H9 (cell line): Measurements from ENCODE around the gene ITLN1. TPM values are rescaled to one million over a fixed set of nuclear protein-coding genes. Genes with fewer than 3 reads are reported as not detected.

ENCODE experiments used
- DNase-seq: peaks from one replicate; pipeline ENCODE4 v3.0.0-alpha.2; 2017
- H2AFZ ChIP-seq: one replicate; pipeline ENCODE4 v1.6.1; 2013; ENCODE audit warnings: mild to moderate bottlenecking, low read length, control low read depth, moderate library complexity
- H2AK5ac ChIP-seq: 2 replicates; pipeline ENCODE4 v1.6.1; 2013; ENCODE audit warnings: low read length, control low read depth, mixed read lengths; ENCODE audit not compliant: insufficient read length
- H2BK120ac ChIP-seq: one replicate; pipeline ENCODE4 v1.6.1; 2013; ENCODE audit warnings: low read depth, mild to moderate bottlenecking, low read length, control low read depth, inconsistent platforms; ENCODE audit not compliant: poor library complexity, severe bottlenecking
- H2BK12ac ChIP-seq: 2 replicates; pipeline ENCODE4 v1.6.1; 2013; ENCODE audit warnings: low read length, control low read depth, mixed read lengths, low read depth; ENCODE audit not compliant: insufficient read length
- H2BK15ac ChIP-seq: 2 replicates; pipeline ENCODE4 v1.6.1; 2013; ENCODE audit warnings: low read depth, low read length, control low read depth
- H2BK20ac ChIP-seq: one replicate; pipeline ENCODE4 v1.6.1; 2013; ENCODE audit warnings: low read depth, mild to moderate bottlenecking, low read length, control low read depth, inconsistent platforms; ENCODE audit not compliant: poor library complexity, severe bottlenecking
- H2BK5ac ChIP-seq: 2 replicates; pipeline ENCODE4 v1.6.1; 2013; ENCODE audit warnings: low read length, control low read depth, mixed read lengths; ENCODE audit not compliant: insufficient read length
- H3K14ac ChIP-seq: 2 replicates; pipeline ENCODE4 v1.6.1; 2013; ENCODE audit warnings: low read length, control low read depth; ENCODE audit not compliant: insufficient read depth
- H3K18ac ChIP-seq: 2 replicates; pipeline ENCODE4 v1.6.1; 2013; ENCODE audit warnings: low read depth, mild to moderate bottlenecking, mixed read lengths, low read length, control low read depth; ENCODE audit not compliant: insufficient read length
- H3K23ac ChIP-seq: 2 replicates; pipeline ENCODE4 v1.6.1; 2013; ENCODE audit warnings: low read length, control low read depth, mixed read lengths, low read depth; ENCODE audit not compliant: insufficient read length
- H3K23me2 ChIP-seq: 2 replicates; pipeline ENCODE4 v1.6.1; 2013; ENCODE audit warnings: low read depth, mild to moderate bottlenecking, mixed read lengths, low read length, control low read depth; ENCODE audit not compliant: insufficient read length, poor library complexity, severe bottlenecking
- H3K27ac ChIP-seq: 2 replicates; pipeline ENCODE4 v1.5.1; 2013; ENCODE audit warnings: low read length, control low read depth, mixed read lengths, low read depth; ENCODE audit not compliant: insufficient read length
- H3K27me3 ChIP-seq: 2 replicates; pipeline ENCODE4 v1.6.1; 2013; ENCODE audit warnings: low read length, control low read depth, inconsistent platforms; ENCODE audit not compliant: insufficient read depth
- H3K4ac ChIP-seq: 2 replicates; pipeline ENCODE4 v1.6.1; 2013; ENCODE audit warnings: low read depth, mild to moderate bottlenecking, control low read depth, inconsistent platforms, low read length, moderate library complexity
- H3K4me1 ChIP-seq: 2 replicates; pipeline ENCODE4 v1.6.1; 2013; ENCODE audit warnings: low read length, control low read depth, inconsistent platforms; ENCODE audit not compliant: insufficient read depth
- H3K4me2 ChIP-seq: 2 replicates; pipeline ENCODE4 v1.6.1; 2013; ENCODE audit warnings: low read length, control low read depth, mixed read lengths; ENCODE audit not compliant: insufficient read length, insufficient read depth
- H3K56ac ChIP-seq: 2 replicates; pipeline ENCODE4 v1.6.1; 2013; ENCODE audit warnings: low read depth, mild to moderate bottlenecking, mixed read lengths, low read length, control low read depth; ENCODE audit not compliant: insufficient read length
- H3K79me1 ChIP-seq: 2 replicates; pipeline ENCODE4 v1.6.1; 2013; ENCODE audit warnings: low read depth, mild to moderate bottlenecking, moderate library complexity, low read length, control low read depth, inconsistent platforms; ENCODE audit not compliant: insufficient read depth, poor library complexity, severe bottlenecking
- H3K79me2 ChIP-seq: 2 replicates; pipeline ENCODE4 v1.6.1; 2013; ENCODE audit warnings: low read length, control low read depth, inconsistent platforms; ENCODE audit not compliant: insufficient read depth
- H3K9ac ChIP-seq: 2 replicates; pipeline ENCODE4 v1.6.1; 2013; ENCODE audit warnings: low read length, control low read depth, mixed read lengths; ENCODE audit not compliant: insufficient read length; ENCODE audit errors: extremely low read depth
- H3K9me3 ChIP-seq: one replicate; pipeline ENCODE4 v1.6.1; 2013; ENCODE audit warnings: low read depth, low read length, inconsistent platforms; ENCODE audit not compliant: control insufficient read depth
- H3T11ph ChIP-seq: one replicate; pipeline ENCODE4 v1.6.1; 2013; ENCODE audit warnings: mild to moderate bottlenecking, low read length, control low read depth, inconsistent platforms
- H4K20me1 ChIP-seq: one replicate; pipeline ENCODE4 v1.6.1; 2013; ENCODE audit not compliant: control insufficient read depth, insufficient read length, insufficient read depth
- H4K5ac ChIP-seq: 2 replicates; pipeline ENCODE4 v1.6.1; 2013; ENCODE audit warnings: low read depth, mild to moderate bottlenecking, mixed read lengths, low read length, control low read depth; ENCODE audit not compliant: insufficient read length
- H4K8ac ChIP-seq: replicated peaks from 2 replicates; pipeline ENCODE4 v1.6.1; 2013; ENCODE audit warnings: low read length, control low read depth, mixed read lengths, low read depth; ENCODE audit not compliant: insufficient read length
- H4K91ac ChIP-seq: 2 replicates; pipeline ENCODE4 v1.6.1; 2013; ENCODE audit warnings: low read depth, mild to moderate bottlenecking, moderate library complexity, mixed read lengths, low read length, control low read depth; ENCODE audit not compliant: insufficient read length
- H3K27ac Mint-ChIP-seq, 3 experiments: 2 replicates in 2 of 3; 3 replicates in 1 of 3; pipeline ENCODE4 v1.8.0; 2020 to 2021; ENCODE audit warnings: mixed read lengths in 3 of 3, mild to moderate bottlenecking in 1 of 3, moderate library complexity in 1 of 3
- H3K27me3 Mint-ChIP-seq: 2 replicates; pipeline ENCODE4 v1.8.0; 2021; ENCODE audit warnings: low read depth, mild to moderate bottlenecking, moderate library complexity, mixed read lengths
- H3K36me3 Mint-ChIP-seq, 3 experiments: 2 replicates in 2 of 3; 3 replicates in 1 of 3; pipeline ENCODE4 v1.8.0; 2020 to 2021; ENCODE audit warnings: low read depth in 3 of 3, mixed read lengths in 3 of 3; ENCODE audit not compliant: insufficient read depth in 1 of 3
- H3K4me1 Mint-ChIP-seq, 2 experiments: 2 replicates each; pipeline ENCODE4 v1.8.0; 2020; ENCODE audit warnings: mixed read lengths in 2 of 2
- H3K4me3 Mint-ChIP-seq, 2 experiments: 2 replicates in 1 of 2; 3 replicates in 1 of 2; pipeline ENCODE4 v1.8.0; 2020 to 2021; ENCODE audit warnings: mild to moderate bottlenecking in 2 of 2, mixed read lengths in 2 of 2, moderate library complexity in 1 of 2
- H3K9me3 Mint-ChIP-seq, 2 experiments: 2 replicates in 1 of 2; 3 replicates in 1 of 2; pipeline ENCODE4 v1.8.0; 2020; ENCODE audit warnings: mild to moderate bottlenecking in 2 of 2, mixed read lengths in 2 of 2, moderate library complexity in 1 of 2
- CTCF ChIP-seq: fragments of 200-600 bp; sonication (generic); conservative IDR thresholded peaks from 3 replicates; pipeline ENCODE4 v1.8.0; 2021; ENCODE audit warnings: antibody characterized with exemption, mild to moderate bottlenecking
- WGBS: extraction: QIAGEN DNeasy Blood & Tissue Kit; methylation state at CpG from one replicate; pipeline ENCODE4 v1.1.7; 2013; ENCODE audit warnings: missing lambda C conversion rate, low lambda C conversion rate, mixed read lengths; ENCODE audit not compliant: insufficient read length; ENCODE audit errors: extremely low coverage; 5-methylcytosine and 5-hydroxymethylcytosine counted together
- total RNA-seq: library from RNA; stranded (reverse); gene quantifications from 2 replicates; pipeline ENCODE4 v1.2.1, GENCODE V29; 2021

The ITLN1 gene
- total RNA-seq, 1 experiment from 2014 or later = not detected

DNA sequence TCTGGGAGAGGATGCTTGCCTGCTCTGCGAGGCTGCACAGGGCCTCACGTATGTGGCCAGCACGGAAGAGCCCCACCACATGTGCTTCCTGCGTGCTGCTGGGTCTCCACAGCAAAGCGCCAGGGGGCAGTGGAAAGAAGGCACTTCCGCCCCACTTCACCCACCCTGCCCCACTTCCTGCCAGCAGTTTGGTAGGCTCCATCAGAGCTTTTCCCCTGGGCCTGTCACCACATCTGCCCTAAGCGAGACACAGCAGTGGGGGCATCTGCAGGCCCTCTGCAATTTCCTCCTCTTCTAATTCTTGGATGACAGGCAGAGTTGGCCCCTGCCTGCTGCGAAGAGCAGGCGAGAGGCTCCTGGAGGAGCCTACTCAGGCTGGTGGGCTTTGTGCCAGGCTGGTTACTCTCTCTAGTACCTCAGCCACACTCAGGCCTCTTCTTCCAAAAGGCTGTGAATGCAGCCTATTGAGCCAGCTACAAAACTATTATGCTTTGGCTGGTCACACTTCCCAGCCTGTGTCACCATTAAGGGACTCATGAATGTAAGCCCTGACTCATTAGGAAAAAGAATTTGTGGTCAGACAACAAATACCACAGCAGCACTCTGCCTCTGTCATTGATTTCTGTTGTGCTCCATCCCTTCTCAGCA is 47.3 kb downstream of the ITLN1 start:
- Histone ChIP-seq H3K79me2 (no peaks in the 10 kb centered on the region), H2BK120ac (no peak overlapping the region), H3K23me2 (no peaks in the 10 kb centered on the region), H3K4ac (no peak overlapping the region), H3K79me1 (no peaks in the 10 kb centered on the region), H4K5ac (no peak overlapping the region), H4K20me1 (no peaks in the 10 kb centered on the region), H2BK5ac (no peak overlapping the region), H3K18ac (no peak overlapping the region), H3K23ac (no peak overlapping the region), H3T11ph (no peak overlapping the region), H2BK15ac (no peak overlapping the region), H3K4me1 (no peaks in the 10 kb centered on the region), H3K9ac (no peak overlapping the region), H3K4me2 (no peak overlapping the region), H2AFZ (no peak overlapping the region), H2BK20ac (no peak overlapping the region), H3K27me3 (no peaks in the 10 kb centered on the region), H2AK5ac (no peak overlapping the region), H4K91ac (no peak overlapping the region), H3K9me3 (no peaks in the 10 kb centered on the region), H2BK12ac (no peak overlapping the region), H4K8ac (no peak overlapping the region), H3K14ac (no peak overlapping the region), H3K56ac (no peak overlapping the region), H3K27ac (no peak overlapping the region)
- DNase-seq = no peak
- no CpG with 5 or more reads among the region's 9 CpGs for WGBS
- Mint-ChIP-seq H3K36me3 (no peaks in the 10 kb centered on the region), H3K4me3 (no peak overlapping the region; a peak in 1 of 5 replicates), H3K4me1 (peaks cover 19% of the 10 kb centered on the region in 2 experiments), H3K9me3 (no peaks in the 10 kb centered on the region), H3K27me3 (no peaks in the 10 kb centered on the region), H3K27ac (peak overlapping the region in 1 of 3 experiments; percentile 59; a peak in 1 of 7 replicates)
- no peak for TF ChIP-seq CTCF
